ENCODE results near the gene CACNA1G.

Gene CACNA1G

GRCh38 chr17:50589095-50589705 is 28.7 kb downstream of the CACNA1G start:
- DNase-seq (ENCODE audit: extremely low read depth, low read depth) = no peak
- TF ChIP-seq, protein P1, sequence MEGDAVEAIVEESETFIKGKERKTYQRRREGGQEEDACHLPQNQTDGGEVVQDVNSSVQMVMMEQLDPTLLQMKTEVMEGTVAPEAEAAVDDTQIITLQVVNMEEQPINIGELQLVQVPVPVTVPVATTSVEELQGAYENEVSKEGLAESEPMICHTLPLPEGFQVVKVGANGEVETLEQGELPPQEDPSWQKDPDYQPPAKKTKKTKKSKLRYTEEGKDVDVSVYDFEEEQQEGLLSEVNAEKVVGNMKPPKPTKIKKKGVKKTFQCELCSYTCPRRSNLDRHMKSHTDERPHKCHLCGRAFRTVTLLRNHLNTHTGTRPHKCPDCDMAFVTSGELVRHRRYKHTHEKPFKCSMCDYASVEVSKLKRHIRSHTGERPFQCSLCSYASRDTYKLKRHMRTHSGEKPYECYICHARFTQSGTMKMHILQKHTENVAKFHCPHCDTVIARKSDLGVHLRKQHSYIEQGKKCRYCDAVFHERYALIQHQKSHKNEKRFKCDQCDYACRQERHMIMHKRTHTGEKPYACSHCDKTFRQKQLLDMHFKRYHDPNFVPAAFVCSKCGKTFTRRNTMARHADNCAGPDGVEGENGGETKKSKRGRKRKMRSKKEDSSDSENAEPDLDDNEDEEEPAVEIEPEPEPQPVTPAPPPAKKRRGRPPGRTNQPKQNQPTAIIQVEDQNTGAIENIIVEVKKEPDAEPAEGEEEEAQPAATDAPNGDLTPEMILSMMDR (IDR thresholded peaks at IDR 0.05; ENCODE audit: low read depth, low read length) = no peak

- DNase-seq (ENCODE audit: extremely low read depth, low read depth) = no peak
- TF ChIP-seq, protein P1 (IDR thresholded peaks at IDR 0.05; ENCODE audit: low read depth, low read length) = no peak
Observed at GRCh38 chr17:50590946-50591737, 30.6 kb downstream of the CACNA1G start.

DNA sequence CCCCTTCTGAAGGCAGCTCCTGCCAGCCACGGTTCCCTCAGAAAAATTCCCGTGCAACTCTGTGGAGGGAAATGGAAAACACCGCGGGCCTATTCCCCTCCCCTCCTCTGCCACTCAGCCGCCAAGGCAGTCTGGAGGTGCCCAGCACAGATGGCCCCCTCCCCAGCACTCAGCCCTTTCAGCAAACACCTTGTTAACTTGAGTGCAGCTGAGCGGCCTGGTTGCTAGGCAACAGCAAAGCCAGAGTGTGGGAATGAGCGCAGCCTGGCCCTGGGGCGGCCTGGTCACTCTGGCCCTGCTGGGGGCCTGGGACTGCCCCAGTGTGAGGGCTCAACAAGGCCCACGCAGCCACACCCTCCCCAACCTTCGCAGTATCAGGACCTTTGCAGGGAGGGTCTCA is 32.8 kb downstream of the CACNA1G start:
- TF ChIP-seq, protein P1 (IDR thresholded peaks at IDR 0.05; ENCODE audit: low read depth, low read length) = no peak
- no peak for DNase-seq (ENCODE audit: extremely low read depth, low read depth)

GRCh38 chr17:50594128-50594823 is 33.8 kb downstream of the CACNA1G start:
- TF ChIP-seq, protein P1 (IDR thresholded peaks at IDR 0.05; ENCODE audit: low read depth, low read length) = no peak
- no peak for DNase-seq (ENCODE audit: extremely low read depth, low read depth)

- DNase-seq (ENCODE audit: extremely low read depth, low read depth) = no peak
- TF ChIP-seq, protein P1 (IDR thresholded peaks at IDR 0.05; ENCODE audit: low read depth, low read length) = no peak
Observed at GRCh38 chr17:50594892-50595291, 34.4 kb downstream of the CACNA1G start.

GRCh38 chr17:50596191-50597037 is 35.9 kb downstream of the CACNA1G start:
- no peak for DNase-seq (ENCODE audit: extremely low read depth, low read depth)
- TF ChIP-seq, protein P1 (IDR thresholded peaks at IDR 0.05; ENCODE audit: low read depth, low read length) = no peak; the same call in none of the 2 replicates

Measured in AG09319 (cell line).